Progenitor cell of endocrine pancreas (in vitro differentiated cells): ENCODE results near the gene WDR33. TPM values are rescaled to one million over a fixed set of nuclear protein-coding genes. Genes with fewer than 3 reads are reported as not detected.

Experiments
- DNase-seq: peaks from one replicate; pipeline ENCODE4 v3.0.0; 2021; ENCODE audit warnings: low spot score; ENCODE audit not compliant: unreplicated experiment
- H3K27ac Mint-ChIP-seq: 2 replicates; pipeline ENCODE4 v1.8.0; 2021; ENCODE audit warnings: mild to moderate bottlenecking, moderate library complexity, mixed read lengths
- H3K27me3 Mint-ChIP-seq: 2 replicates; pipeline ENCODE4 v1.8.0; 2021; ENCODE audit warnings: mixed read lengths
- H3K36me3 Mint-ChIP-seq: 2 replicates; pipeline ENCODE4 v1.8.0; 2022; ENCODE audit warnings: mixed read lengths; ENCODE audit not compliant: insufficient read depth
- H3K4me1 Mint-ChIP-seq: 2 replicates; pipeline ENCODE4 v1.8.0; 2021; ENCODE audit warnings: low read depth, mixed read lengths
- H3K4me3 Mint-ChIP-seq: 2 replicates; pipeline ENCODE4 v1.8.0; 2021; ENCODE audit warnings: low read depth, mild to moderate bottlenecking, moderate library complexity, mixed read lengths
- H3K9me3 Mint-ChIP-seq: 2 replicates; pipeline ENCODE4 v1.8.0; 2021; ENCODE audit warnings: low read depth, mixed read lengths
- total RNA-seq: library from RNA; stranded (reverse); gene quantifications from 2 replicates; pipeline ENCODE4 v1.2.1, GENCODE V29; 2021
- TF ChIP-seq, protein P1 (sequence below): fragments of 200-600 bp; sonication (generic); IDR thresholded peaks from one replicate; pipeline ENCODE4 v1.5.0; 2021; ENCODE audit warnings: antibody characterized with exemption, mild to moderate bottlenecking; ENCODE audit not compliant: unreplicated experiment

Gene WDR33
- total RNA-seq, 1 donor from 2014 or later, result 74.2 TPM

DNA sequence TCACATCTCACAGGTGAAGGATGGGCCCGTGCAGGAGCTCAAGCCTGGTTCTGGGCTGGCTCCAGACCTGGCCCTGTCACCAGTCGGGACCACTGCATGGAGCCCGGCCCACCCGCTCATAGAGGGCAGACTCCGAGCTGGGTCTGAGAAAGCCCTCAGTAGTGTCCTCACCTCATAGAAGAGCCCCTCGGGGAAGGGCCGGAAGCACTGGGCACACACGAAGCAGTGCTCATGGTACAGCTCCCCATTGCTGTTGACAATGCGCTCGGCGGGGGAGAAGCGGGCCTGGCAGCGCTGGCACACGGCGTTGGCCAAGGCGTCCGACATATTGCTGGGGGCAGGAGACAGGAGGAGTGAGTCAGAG, 153.8 kb downstream of the WDR33 start:
- no peak for DNase-seq
- Mint-ChIP-seq H3K36me3 (no peaks in the 10 kb centered on the region), H3K9me3 (no peaks in the 10 kb centered on the region), H3K4me3 (no peak overlapping the region), H3K4me1 (peaks cover 8% of the 10 kb centered on the region), H3K27ac (no peak overlapping the region), H3K27me3 (no peaks in the 10 kb centered on the region)
- TF ChIP-seq, protein P1, sequence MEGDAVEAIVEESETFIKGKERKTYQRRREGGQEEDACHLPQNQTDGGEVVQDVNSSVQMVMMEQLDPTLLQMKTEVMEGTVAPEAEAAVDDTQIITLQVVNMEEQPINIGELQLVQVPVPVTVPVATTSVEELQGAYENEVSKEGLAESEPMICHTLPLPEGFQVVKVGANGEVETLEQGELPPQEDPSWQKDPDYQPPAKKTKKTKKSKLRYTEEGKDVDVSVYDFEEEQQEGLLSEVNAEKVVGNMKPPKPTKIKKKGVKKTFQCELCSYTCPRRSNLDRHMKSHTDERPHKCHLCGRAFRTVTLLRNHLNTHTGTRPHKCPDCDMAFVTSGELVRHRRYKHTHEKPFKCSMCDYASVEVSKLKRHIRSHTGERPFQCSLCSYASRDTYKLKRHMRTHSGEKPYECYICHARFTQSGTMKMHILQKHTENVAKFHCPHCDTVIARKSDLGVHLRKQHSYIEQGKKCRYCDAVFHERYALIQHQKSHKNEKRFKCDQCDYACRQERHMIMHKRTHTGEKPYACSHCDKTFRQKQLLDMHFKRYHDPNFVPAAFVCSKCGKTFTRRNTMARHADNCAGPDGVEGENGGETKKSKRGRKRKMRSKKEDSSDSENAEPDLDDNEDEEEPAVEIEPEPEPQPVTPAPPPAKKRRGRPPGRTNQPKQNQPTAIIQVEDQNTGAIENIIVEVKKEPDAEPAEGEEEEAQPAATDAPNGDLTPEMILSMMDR, result no peak

- TF ChIP-seq, protein P1, result no peak
- Mint-ChIP-seq H3K27ac (no peak overlapping the region), H3K27me3 (no peaks in the 10 kb centered on the region), H3K4me3 (no peak overlapping the region), H3K4me1 (peaks cover 6% of the 10 kb centered on the region), H3K36me3 (no peaks in the 10 kb centered on the region), H3K9me3 (no peaks in the 10 kb centered on the region)
- no peak for DNase-seq
These were observed 154.3 kb downstream of the WDR33 start for GRCh38 chr2:127656569-127657231.

GRCh38 chr2:127655209-127656073, 155.5 kb downstream of the WDR33 start:
- no peaks in the 10 kb centered on the region for H3K36me3 Mint-ChIP-seq
- H3K4me1 Mint-ChIP-seq, result no peaks in the 10 kb centered on the region
- no peaks in the 10 kb centered on the region for H3K27me3 Mint-ChIP-seq
- TF ChIP-seq, protein P1, result no peak
- H3K9me3 Mint-ChIP-seq, result no peaks in the 10 kb centered on the region
- no peak overlapping the region for H3K4me3 Mint-ChIP-seq
- no peak overlapping the region for H3K27ac Mint-ChIP-seq
- DNase-seq, result no peak

GRCh38 chr2:127654838-127655175, 156.2 kb downstream of the WDR33 start:
- H3K36me3 Mint-ChIP-seq, result no peaks in the 10 kb centered on the region
- H3K27ac Mint-ChIP-seq, result no peak overlapping the region
- H3K4me1 Mint-ChIP-seq, result no peaks in the 10 kb centered on the region
- TF ChIP-seq, protein P1, result no peak
- H3K27me3 Mint-ChIP-seq, result no peaks in the 10 kb centered on the region
- no peak for DNase-seq
- H3K9me3 Mint-ChIP-seq, result no peaks in the 10 kb centered on the region
- H3K4me3 Mint-ChIP-seq, result no peak overlapping the region

GRCh38 chr2:127654084-127654837, 156.7 kb downstream of the WDR33 start:
- TF ChIP-seq, protein P1, result no peak
- H3K27me3 Mint-ChIP-seq, result peaks cover 3% of the 10 kb centered on the region
- DNase-seq, result no peak
- H3K4me3 Mint-ChIP-seq, result no peak overlapping the region
- H3K4me1 Mint-ChIP-seq, result peaks cover 2% of the 10 kb centered on the region
- no peak overlapping the region for H3K27ac Mint-ChIP-seq
- H3K36me3 Mint-ChIP-seq, result no peaks in the 10 kb centered on the region
- no peaks in the 10 kb centered on the region for H3K9me3 Mint-ChIP-seq
